UCSD-AML1 (cell line): ENCODE data around the gene KCNK2.

Experiments
- DNase-seq: peaks from one replicate; lab custom pipeline; 2025; ENCODE audit not compliant: unreplicated experiment; lab: John Stamatoyannopoulos, UW

The KCNK2 gene

DNA sequence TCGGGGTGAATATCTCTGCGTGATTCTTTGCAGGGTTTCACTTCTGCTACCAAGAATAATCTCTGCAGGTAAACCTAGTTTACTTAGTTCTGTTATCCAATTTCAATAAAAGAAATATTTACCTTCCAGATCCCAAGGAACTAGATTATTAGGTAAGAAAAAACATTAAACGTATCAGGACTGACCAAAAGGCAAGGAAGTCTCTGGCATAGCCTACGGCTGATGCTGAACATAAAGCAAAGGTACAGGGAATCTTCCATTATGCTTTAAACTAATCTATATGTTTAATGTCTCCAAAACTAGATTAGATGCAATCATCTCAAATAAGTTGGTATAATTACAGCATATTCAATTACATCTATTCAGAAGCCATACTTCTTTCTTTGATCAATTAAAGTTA is 168.9 kb downstream of the KCNK2 start:
- DNase-seq: no peak

DNA sequence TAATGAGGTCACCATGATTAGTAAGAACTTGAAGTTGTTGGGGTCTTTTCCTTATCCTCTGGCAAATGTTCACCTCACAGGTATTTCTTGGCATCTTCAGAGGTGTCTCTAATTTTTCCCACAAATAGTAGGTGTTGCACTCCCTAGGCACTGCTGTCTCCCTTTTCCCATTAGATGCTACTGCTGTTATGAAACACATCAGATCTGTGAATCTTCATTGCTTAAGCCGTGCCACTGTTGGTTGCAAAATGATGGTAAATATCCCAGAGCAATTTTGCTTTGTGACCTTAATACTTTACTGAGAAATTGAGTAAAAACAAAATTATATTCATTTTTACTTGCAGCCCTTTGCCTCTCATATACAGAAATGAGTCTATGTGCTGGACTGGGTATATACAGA is 169.6 kb downstream of the KCNK2 start:
- no peak for DNase-seq

DNA sequence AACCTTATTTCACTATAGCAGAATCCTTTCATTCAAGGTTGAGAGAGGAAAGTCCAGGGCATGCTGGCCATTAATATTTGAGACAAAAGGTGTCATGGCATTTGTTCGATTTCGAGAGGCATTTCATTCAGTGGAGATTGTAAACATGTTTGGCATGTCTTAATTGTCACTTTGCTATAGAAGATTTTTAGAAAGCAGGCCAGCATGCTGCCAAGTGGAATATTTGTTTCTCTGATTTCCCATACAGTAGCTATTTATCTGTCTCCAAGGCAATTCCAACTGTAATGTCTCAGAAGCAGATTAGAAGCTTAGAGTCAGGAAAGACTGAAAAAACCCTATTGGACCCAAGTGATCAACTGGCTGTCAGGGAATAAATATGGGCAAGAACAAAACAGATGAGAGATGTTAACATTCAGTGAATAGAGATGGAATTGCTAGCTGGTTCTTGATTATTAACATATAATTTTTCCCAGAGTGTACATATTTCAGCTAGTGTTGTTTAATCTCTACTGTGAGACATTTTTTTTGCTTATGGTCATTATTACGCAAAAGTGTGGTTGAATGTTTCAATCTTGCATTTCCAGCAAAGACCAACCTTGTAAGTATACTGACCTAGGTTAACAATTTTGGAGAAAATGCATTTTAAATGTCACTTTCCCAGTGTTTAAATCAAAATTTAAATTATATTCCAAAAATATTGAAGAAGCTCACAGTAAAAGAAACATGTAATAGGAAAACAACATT is 174.6 kb downstream of the KCNK2 start:
- DNase-seq: no peak

GRCh38 chr1:215260711-215261110 is 178.2 kb downstream of the KCNK2 start:
- DNase-seq: no peak

DNA sequence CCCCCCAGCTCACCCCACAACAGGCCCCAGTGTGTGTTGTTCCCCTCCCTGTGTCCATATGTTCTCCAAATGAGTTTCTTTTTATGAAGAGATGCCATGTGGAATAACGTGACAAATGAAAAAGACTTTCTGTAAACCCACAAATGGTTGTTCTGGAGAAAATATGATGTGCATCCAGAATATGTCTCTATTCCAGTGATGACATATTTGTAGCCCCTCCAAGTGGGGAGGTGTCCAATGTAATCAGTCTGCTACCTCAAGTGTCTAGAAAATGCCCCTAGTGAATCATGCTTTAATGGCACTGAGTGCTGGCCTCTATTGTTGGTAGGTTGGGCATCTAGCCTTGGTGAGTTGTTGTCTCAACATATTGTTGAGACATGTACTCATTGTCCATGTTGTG is 179.6 kb downstream of the KCNK2 start:
- no peak for DNase-seq

- no peak for DNase-seq
Observed at GRCh38 chr1:215263636-215264035, 181.1 kb downstream of the KCNK2 start.

DNA sequence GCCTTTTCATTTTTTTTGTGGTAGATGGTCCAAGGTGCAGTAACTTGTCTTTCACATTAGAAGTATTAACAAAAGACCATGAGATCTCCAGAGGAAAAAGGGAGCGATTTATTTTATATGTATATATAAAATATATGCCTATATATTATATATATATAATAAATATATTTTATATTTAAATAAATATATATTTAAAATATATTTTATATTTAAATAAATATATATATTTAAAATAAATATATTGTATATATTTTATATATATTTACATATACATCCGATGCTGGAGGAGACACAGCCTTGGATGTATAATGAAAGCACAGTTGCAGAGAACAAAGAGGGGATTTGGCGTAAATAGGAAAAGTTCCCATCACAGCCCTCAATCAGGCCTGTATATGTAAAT is 182.1 kb downstream of the KCNK2 start:
- DNase-seq: no peak

DNA sequence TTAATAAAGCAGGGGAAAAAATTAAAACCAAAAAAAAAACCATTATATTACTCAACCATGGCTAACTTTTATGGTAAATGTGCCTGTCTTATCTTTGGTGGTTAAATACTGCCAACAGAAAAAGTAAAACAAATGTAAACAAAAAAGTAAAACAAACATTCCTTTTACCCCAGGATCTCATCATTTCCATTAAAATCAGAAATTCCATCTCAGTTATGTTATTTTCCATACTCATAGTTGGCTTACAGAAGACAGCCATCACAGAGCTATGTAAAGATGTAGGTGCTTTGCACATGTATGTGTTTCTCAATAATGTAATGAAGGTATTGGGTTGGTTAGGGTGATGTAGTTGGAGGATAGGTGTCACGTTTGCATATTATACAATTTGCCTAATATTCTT is 185.0 kb downstream of the KCNK2 start:
- DNase-seq: no peak

DNA sequence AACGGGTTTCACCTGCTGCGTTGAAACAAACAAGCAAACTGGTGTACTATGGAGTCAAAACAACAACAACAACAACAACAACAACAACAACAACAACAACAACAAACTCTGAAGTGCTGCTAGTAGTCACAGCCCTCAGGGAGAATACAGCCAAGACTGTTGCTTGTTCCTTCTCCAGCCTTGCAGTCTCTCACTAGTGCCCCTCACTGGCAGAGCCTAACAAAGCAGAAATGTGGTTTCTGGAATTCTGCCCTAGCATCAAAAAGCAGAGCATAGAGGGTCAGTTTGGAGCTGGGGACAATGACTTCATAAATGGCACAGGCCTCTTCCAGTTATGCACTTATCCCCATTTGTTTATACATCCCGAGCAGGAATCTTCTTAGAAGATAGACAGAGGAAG is 187.4 kb downstream of the KCNK2 start:
- no peak for DNase-seq

- no peak for DNase-seq
Observed at GRCh38 chr1:215273838-215274516, 191.4 kb downstream of the KCNK2 start.

GRCh38 chr1:215276582-215276981 is 194.0 kb downstream of the KCNK2 start:
- DNase-seq: no peak

DNA sequence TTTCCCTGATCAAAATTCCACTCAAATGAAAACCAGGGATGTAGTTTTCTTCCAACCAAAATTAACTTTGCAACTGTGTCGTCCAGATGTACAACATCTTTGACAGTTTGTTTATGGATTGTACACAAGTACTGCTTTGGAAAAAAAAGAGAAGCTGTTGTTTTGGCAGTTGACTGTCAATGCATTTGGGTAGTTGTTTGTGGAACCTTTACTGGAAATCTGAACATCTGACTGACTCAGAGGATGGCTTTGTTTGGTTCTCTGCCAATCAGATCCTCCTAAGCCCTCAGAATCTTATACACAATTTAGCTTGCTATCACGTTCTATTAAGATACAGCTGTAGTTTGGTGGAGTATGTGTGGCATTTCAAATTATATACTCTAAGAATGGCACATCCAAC is 195.0 kb downstream of the KCNK2 start:
- DNase-seq: no peak

- no peak for DNase-seq
Observed at GRCh38 chr1:215279682-215280081, 197.1 kb downstream of the KCNK2 start.

- DNase-seq: no peak
Observed at GRCh38 chr1:215282557-215282956, 200.0 kb downstream of the KCNK2 start.

DNA sequence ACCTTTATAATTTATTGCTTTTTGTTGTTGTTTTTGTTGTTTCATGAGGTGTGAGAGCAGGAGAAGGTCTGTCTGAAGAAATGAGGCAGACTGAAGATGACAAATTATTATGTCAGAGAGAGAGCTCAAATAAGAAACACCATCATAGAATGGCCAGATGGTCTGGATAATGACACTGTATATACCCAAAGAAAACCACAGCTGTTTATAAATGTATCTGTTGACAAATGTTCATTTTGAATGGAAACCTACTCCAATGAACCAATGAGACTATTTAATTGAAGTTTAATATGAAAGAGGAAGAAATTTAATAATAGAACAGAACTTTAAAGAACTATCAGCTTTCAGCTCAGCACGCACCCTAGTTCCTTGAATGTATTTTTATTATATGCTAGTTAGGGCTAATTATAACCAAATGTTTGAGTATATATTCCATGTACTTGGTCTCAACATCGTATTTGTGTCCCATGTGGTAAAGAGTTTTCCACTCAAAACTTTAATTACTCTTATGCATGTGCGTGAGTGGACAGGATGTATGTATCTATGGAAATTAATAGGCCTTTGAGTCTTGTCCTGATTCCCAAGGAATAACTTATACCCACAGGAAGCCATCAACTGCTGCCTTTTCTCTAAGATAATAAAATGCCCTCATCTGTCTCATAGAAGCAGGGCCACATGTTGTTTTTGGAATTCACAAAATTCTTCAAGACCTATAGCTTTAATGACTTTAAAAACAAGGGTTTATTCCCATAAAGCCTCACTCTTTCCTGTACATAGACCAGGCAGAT is 202.7 kb downstream of the KCNK2 start:
- no peak for DNase-seq
